OCI-LY1 (cell line): ENCODE data around the gene CNTN5.

Source experiments
- H2AFZ ChIP-seq: fragments of 200-600 bp; sonication (generic), shearing (Covaris generic); 2 replicates; pipeline ENCODE4 v1.6.0; 2014; ENCODE audit warnings: antibody characterized with exemption, mild to moderate bottlenecking, low read length
- H3F3A ChIP-seq: fragments of 200-600 bp; sonication (generic), shearing (Covaris generic); 2 replicates; pipeline ENCODE4 v1.6.0; 2014; ENCODE audit warnings: mild to moderate bottlenecking, antibody characterized with exemption, low read length, moderate library complexity; ENCODE audit not compliant: insufficient read depth
- H3K27ac ChIP-seq: fragments of 200-600 bp; sonication (generic); 2 replicates; pipeline ENCODE4 v1.5.1; 2014; ENCODE audit warnings: low read length, mixed run types, mild to moderate bottlenecking, low read depth; ENCODE audit not compliant: poor library complexity, severe bottlenecking
- H3K27me3 ChIP-seq: fragments of 200-600 bp; sonication (generic); 2 replicates; pipeline ENCODE4 v1.6.0; 2014; ENCODE audit warnings: antibody characterized with exemption, mild to moderate bottlenecking, low read length, moderate library complexity; ENCODE audit not compliant: insufficient read depth
- H3K36me3 ChIP-seq: fragments of 200-600 bp; sonication (generic); 2 replicates; pipeline ENCODE4 v1.6.1; 2014; ENCODE audit warnings: mild to moderate bottlenecking, antibody characterized with exemption, low read length, moderate library complexity, mixed read lengths; ENCODE audit not compliant: insufficient read depth
- H3K4me1 ChIP-seq: fragments of 200-600 bp; sonication (generic); 2 replicates; pipeline ENCODE4 v1.5.1; 2014; ENCODE audit warnings: mild to moderate bottlenecking, low read length, moderate library complexity; ENCODE audit not compliant: insufficient read depth, severe bottlenecking
- H3K4me2 ChIP-seq: fragments of 200-600 bp; sonication (generic), shearing (Covaris generic); 2 replicates; pipeline ENCODE4 v1.6.1; 2014; ENCODE audit warnings: low read length
- H3K4me3 ChIP-seq: fragments of 200-600 bp; sonication (generic); 2 replicates; pipeline ENCODE4 v1.5.1; 2014; ENCODE audit warnings: low read length, low read depth, mild to moderate bottlenecking, mixed read lengths; ENCODE audit not compliant: poor library complexity, severe bottlenecking
- H3K79me2 ChIP-seq: fragments of 200-600 bp; shearing (Covaris generic); 2 replicates; pipeline ENCODE4 v1.6.1; 2016; ENCODE audit warnings: mixed run types, low read length, mixed read lengths; ENCODE audit not compliant: insufficient read depth
- H3K9ac ChIP-seq: fragments of 200-600 bp; sonication (generic), shearing (Covaris generic); 2 replicates; pipeline ENCODE4 v1.6.1; 2014; ENCODE audit warnings: mild to moderate bottlenecking, low read length, mixed read lengths
- H3K9me2 ChIP-seq: fragments of 200-600 bp; sonication (generic), shearing (Covaris generic); 2 replicates; pipeline ENCODE4 v1.6.1; 2014; ENCODE audit warnings: low read depth, mild to moderate bottlenecking, low read length, mixed read lengths
- H3K9me3 ChIP-seq: fragments of 200-600 bp; shearing (Covaris generic); 2 replicates; pipeline ENCODE4 v1.6.1; 2014; ENCODE audit warnings: low read length, mixed read lengths
- H4K20me1 ChIP-seq: fragments of 200-600 bp; sonication (generic), shearing (Covaris generic); 2 replicates; pipeline ENCODE4 v1.6.0; 2016; ENCODE audit warnings: mild to moderate bottlenecking, low read length; ENCODE audit not compliant: insufficient read depth
- CTCF ChIP-seq: fragments of 200-600 bp; sonication (generic), shearing (Covaris generic); IDR thresholded peaks from 2 replicates; pipeline ENCODE4 v1.5.1; 2017; ENCODE audit warnings: mild to moderate bottlenecking, antibody characterized with exemption, low read length, moderate library complexity, mixed read lengths
- EZH2 ChIP-seq: fragments of 200-600 bp; sonication (generic), shearing (Covaris generic); IDR thresholded peaks from 2 replicates; pipeline ENCODE4 v1.8.0; 2017; ENCODE audit warnings: borderline replicate concordance, mixed run types, mild to moderate bottlenecking, antibody characterized with exemption, low read length, moderate library complexity, mixed read lengths

The CNTN5 gene

GRCh38 chr11:99585606-99586005, 564.9 kb downstream of the CNTN5 start:
- Histone ChIP-seq H3K4me1 (no peaks in the 10 kb centered on the region), H4K20me1 (no peaks in the 10 kb centered on the region), H3K9ac (no peak overlapping the region), H3K27me3 (no peaks in the 10 kb centered on the region), H3K9me3 (no peaks in the 10 kb centered on the region), H3K4me3 (no peak overlapping the region), H3F3A (no peaks in the 10 kb centered on the region), H2AFZ (no peak overlapping the region), H3K9me2 (no peaks in the 10 kb centered on the region), H3K79me2 (no peaks in the 10 kb centered on the region), H3K27ac (no peak overlapping the region), H3K4me2 (no peak overlapping the region), H3K36me3 (no peaks in the 10 kb centered on the region)
- TF ChIP-seq EZH2 (no peak), CTCF (no peak)

GRCh38 chr11:99589771-99590170, 569.0 kb downstream of the CNTN5 start:
- Histone ChIP-seq H3K9me2 (no peaks in the 10 kb centered on the region), H3K79me2 (no peaks in the 10 kb centered on the region), H2AFZ (no peak overlapping the region), H3K36me3 (no peaks in the 10 kb centered on the region), H3F3A (no peaks in the 10 kb centered on the region), H3K27ac (no peak overlapping the region), H3K9me3 (no peaks in the 10 kb centered on the region), H3K4me3 (no peak overlapping the region), H4K20me1 (no peaks in the 10 kb centered on the region), H3K4me1 (no peaks in the 10 kb centered on the region), H3K9ac (no peak overlapping the region), H3K4me2 (no peak overlapping the region), H3K27me3 (no peaks in the 10 kb centered on the region)
- no peak for TF ChIP-seq EZH2
- no peak for TF ChIP-seq CTCF

GRCh38 chr11:99592266-99592665, 571.5 kb downstream of the CNTN5 start:
- H3K36me3 ChIP-seq, result no peaks in the 10 kb centered on the region
- no peak for TF ChIP-seq EZH2
- TF ChIP-seq CTCF, result no peak
- H4K20me1 ChIP-seq, result no peaks in the 10 kb centered on the region
- H3K9me3 ChIP-seq, result no peaks in the 10 kb centered on the region
- no peak overlapping the region for H3K9ac ChIP-seq
- H3K27ac ChIP-seq, result no peak overlapping the region
- no peak overlapping the region for H3K4me2 ChIP-seq
- no peaks in the 10 kb centered on the region for H3K9me2 ChIP-seq
- H2AFZ ChIP-seq, result no peak overlapping the region
- no peaks in the 10 kb centered on the region for H3K4me1 ChIP-seq
- H3K27me3 ChIP-seq, result no peaks in the 10 kb centered on the region
- no peak overlapping the region for H3K4me3 ChIP-seq
- H3K79me2 ChIP-seq, result no peaks in the 10 kb centered on the region
- no peaks in the 10 kb centered on the region for H3F3A ChIP-seq
